K562 (cell line): ENCODE measurements around the gene CFAP70. TPM values are rescaled to one million over a fixed set of nuclear protein-coding genes. Genes with fewer than 3 reads are reported as not detected.

Experiments used
- BCL6 ChIP-seq: fragments of 250-450 bp; sonication (Bioruptor Pico); IDR thresholded peaks from 2 replicates; pipeline ENCODE4 v1.4.0; 2020
- CBFA2T3 ChIP-seq: fragments of 450-650 bp; IDR thresholded peaks from 2 replicates; pipeline ENCODE4 v1.6.1; 2017
- CEBPB ChIP-seq: fragments of 450-650 bp; IDR thresholded peaks from 2 replicates; pipeline ENCODE4 v1.6.1; 2016; ENCODE audit warnings: missing genetic modification characterization, missing compliant biosample characterization
- DPF2 ChIP-seq: fragments of 450-650 bp; IDR thresholded peaks from 2 replicates; pipeline ENCODE4 v1.6.1; 2016
- FOXM1 ChIP-seq, 2 experiments: fragments of 450-650 bp in 1 of 2; sonication (generic) in 1 of 2; formaldehyde crosslinking in 1 of 2; IDR thresholded peaks; 2 replicates each; pipeline versions ENCODE4 v1.6.1 to v1.9.0; 2017 to 2022; ENCODE audit warnings: low read depth in 2 of 2, mild to moderate bottlenecking in 2 of 2, missing genetic modification reagents in 1 of 2, moderate library complexity in 1 of 2
- FOXP1 ChIP-seq: sonication (generic); formaldehyde crosslinking; IDR thresholded peaks from 2 replicates; pipeline ENCODE4 v1.8.0; 2022; ENCODE audit warnings: mild to moderate bottlenecking, missing genetic modification reagents
- MLLT1 ChIP-seq, 2 experiments: fragments of 450-650 bp; IDR thresholded peaks; 2 replicates each; pipeline ENCODE4 v1.6.1; 2016
- MNT ChIP-seq, 2 experiments: fragments of 450-650 bp; conservative IDR thresholded peaks; 2 replicates each; pipeline ENCODE4 v1.6.1; 2017; ENCODE audit warnings: mild to moderate bottlenecking in 2 of 2, moderate library complexity in 2 of 2
- SMARCA4 ChIP-seq: fragments of 450-650 bp; IDR thresholded peaks from 2 replicates; pipeline ENCODE4 v1.6.1; 2016
- ZNF407 ChIP-seq: fragments of 450-650 bp; IDR thresholded peaks from 2 replicates; pipeline ENCODE4 v1.6.1; 2016; ENCODE audit warnings: low read depth
- ZNF644 ChIP-seq: fragments of 200-800 bp; sonication (Bioruptor generic); IDR thresholded peaks from 2 replicates; pipeline ENCODE4 v1.6.1; 2016; ENCODE audit warnings: low read depth, missing genetic modification characterization, missing compliant biosample characterization
- polyA plus RNA-seq, 8 experiments: library from polyadenylated mRNA; depleted of rRNA in 4 of 8; stranded (reverse) in 5 of 8; unstranded in 3 of 8; fragments of >200 nt; fragmentation: Nextera tagmentation in 2 of 8; fragmentation: Illumina TruSeq in 1 of 8; extraction: Ambion mirVana in 2 of 8; extraction: Trizol in 1 of 8; gene quantifications; 2 replicates each; pipeline versions ENCODE4 v1.2.1 to v1.2.3, GENCODE V29; 2011 to 2014; ENCODE audit warnings: inconsistent platforms in 1 of 8, missing spikeins in 1 of 8
- total RNA-seq, 7 experiments: library from RNA; depleted of rRNA in 6 of 7; stranded (reverse); fragments of >200 nt in 6 of 7; fragmentation: Illumina TruSeq in 2 of 7; extraction: Trizol in 2 of 7; gene quantifications; 2 replicates each; pipeline versions ENCODE4 v1.2.1 to v1.2.3, GENCODE V29; 2011 to 2021; ENCODE audit warnings: low replicate concordance in 1 of 7
- TF ChIP-seq, protein P1 (sequence below), 3 experiments: IDR thresholded peaks in 2 of 3; conservative IDR thresholded peaks in 1 of 3; 2 replicates each; pipeline ENCODE4 v1.5.1; 2011 to 2012; ENCODE audit warnings: low read length in 3 of 3, mild to moderate bottlenecking in 3 of 3, control low read depth in 2 of 3, improper control_type of control experiment in 1 of 3, inconsistent platforms in 1 of 3, low read depth in 1 of 3, mixed read lengths in 1 of 3, moderate library complexity in 1 of 3; ENCODE audit not compliant: insufficient read depth in 2 of 3

CFAP70 gene
- total and polyA plus RNA-seq, 9 of the 15 experiments (the other 6 are each of a cell fraction or from before 2014, with no cell fraction given), result 0.27 to 1.6 (median 0.86) TPM

DNA sequence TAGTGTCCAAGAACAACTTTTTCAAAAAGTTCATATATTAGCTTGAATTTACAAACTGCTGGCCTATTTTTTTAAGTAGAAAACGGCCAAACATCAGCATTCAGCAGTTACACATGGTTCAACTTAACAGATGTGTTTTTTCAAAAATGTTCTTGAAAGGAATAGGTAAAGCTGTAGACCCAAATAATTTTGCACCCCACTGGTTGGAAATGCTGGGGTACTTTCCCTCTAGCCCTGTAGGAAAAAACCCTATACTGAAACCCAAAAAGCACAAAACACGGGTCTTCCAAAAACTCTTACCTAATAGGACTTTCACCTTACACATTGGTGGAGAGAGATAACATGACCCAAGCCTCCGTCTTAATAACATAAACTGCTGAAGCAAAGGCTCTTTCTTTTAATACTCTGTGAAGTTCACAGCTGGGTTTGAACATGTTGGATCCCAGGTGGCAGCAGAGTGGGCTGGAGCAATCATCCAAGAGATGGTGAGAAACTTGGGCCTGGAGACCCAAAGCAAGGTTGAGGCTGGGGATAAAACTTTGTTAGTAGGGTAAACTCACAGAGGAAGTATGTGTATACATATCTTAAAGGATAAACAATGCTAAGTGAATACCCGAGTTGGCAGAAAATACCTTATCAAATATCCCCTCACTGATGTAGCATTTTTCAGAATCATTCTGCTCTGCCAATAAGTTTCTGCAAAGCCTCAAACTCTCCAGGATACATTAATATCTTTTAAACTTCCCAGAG lies 111.0 kb downstream of the CFAP70 start (continued):
- TF ChIP-seq, protein P1, sequence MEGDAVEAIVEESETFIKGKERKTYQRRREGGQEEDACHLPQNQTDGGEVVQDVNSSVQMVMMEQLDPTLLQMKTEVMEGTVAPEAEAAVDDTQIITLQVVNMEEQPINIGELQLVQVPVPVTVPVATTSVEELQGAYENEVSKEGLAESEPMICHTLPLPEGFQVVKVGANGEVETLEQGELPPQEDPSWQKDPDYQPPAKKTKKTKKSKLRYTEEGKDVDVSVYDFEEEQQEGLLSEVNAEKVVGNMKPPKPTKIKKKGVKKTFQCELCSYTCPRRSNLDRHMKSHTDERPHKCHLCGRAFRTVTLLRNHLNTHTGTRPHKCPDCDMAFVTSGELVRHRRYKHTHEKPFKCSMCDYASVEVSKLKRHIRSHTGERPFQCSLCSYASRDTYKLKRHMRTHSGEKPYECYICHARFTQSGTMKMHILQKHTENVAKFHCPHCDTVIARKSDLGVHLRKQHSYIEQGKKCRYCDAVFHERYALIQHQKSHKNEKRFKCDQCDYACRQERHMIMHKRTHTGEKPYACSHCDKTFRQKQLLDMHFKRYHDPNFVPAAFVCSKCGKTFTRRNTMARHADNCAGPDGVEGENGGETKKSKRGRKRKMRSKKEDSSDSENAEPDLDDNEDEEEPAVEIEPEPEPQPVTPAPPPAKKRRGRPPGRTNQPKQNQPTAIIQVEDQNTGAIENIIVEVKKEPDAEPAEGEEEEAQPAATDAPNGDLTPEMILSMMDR (IDR thresholded peaks at IDR 0.05 in 2 of 3, conservative IDR thresholded peaks at IDR 0.05 in 1 of 3; ENCODE audit: insufficient read depth in 2 of 3, low read depth in 1 of 3, low read length in 3 of 3), result 0 out of 6 replicates have a peak, but pooled peaks of 1 of the 3 experiments have one; percentile 1
- TF ChIP-seq MLLT1 (IDR thresholded peaks at IDR 0.05) (0 out of 4 replicates have a peak, but pooled peaks of 1 of the 2 experiments have one; percentile 23), CBFA2T3 (peak; percentile 19; the same call in 1 of the 2 replicates), MNT (conservative IDR thresholded peaks at IDR 0.05) (0 out of 4 replicates have a peak, but pooled peaks of 1 of the 2 experiments have one; percentile 13), CEBPB (tag) (peak; percentile 54), DPF2 (0 out of 2 replicates have a peak, but pooled peaks have one; percentile 31), SMARCA4 (0 out of 2 replicates have a peak, but pooled peaks have one; percentile 37), FOXP1 (no peak), FOXM1 (IDR thresholded peaks at IDR 0.05; ENCODE audit: low read depth) (0 out of 2 replicates have a peak, but pooled peaks have one; percentile 12), FOXM1 (CRISPR knock-in tag; IDR thresholded peaks at IDR 0.05; ENCODE audit: low read depth) (no peak), BCL6 (CRISPR knock-in tag) (peak; percentile 46; the same call in 1 of the 2 replicates), ZNF407 (no peak), ZNF644 (tag) (peak; percentile 67; the same call in 1 of the 2 replicates)
